ENCODE data around the gene ANKRD53.

The ANKRD53 gene

DNA sequence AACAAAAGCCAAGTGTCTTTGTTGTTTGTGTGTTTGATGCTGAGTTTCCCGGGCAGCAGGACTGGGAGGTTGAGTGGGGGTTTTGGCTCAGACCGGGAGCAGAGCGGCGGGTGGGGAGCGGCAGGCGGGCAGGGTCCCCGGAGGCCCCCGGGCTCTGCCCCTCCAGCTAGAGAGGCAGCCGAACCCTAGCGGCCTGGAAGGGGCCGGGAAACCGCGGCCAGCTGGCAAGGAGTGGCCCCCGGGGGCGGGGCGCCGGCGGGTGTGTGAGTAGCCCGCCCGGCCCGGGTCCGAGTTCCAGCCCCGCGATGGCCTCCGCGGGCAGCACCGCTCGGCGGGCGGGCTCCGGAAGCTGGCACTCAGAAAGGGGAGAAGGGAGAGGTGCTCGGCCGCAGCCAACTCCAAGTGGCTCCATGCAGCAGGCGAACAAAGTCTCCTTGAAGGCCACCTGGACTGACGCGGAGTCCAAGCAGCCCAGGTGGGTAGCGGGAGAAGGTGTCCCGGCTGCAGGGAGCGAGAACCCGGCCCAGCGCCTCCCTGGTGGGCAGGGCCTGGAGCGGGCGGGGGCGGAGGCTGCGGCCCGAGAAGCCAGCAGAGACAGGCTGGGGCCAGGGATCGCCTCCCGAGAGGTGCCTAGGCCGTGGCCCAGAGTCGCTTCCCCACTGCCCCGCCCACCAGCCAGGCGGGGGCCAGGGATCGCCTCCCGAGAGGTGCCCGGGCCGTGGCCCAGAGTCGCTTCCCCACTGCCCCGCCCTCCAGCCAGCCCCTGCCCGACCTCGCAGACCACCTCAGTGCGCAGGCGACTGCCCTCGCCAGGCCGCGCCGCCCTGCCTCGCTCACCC lies at the start of gene ANKRD53:
TSS of gene ANKRD53 (plus strand) at position 290 of the 839 bp plus-strand sequence. CDS start at position 306, 16 bp downstream.
- TF ChIP-seq CTCF (IDR thresholded peaks at IDR 0.05; ENCODE audit: extremely low read depth, missing control alignments): no peak
- peak; percentile 70 for DNase-seq (ENCODE audit: low spot score)

GRCh38 chr2:70930371-70931329 lies 47.8 kb upstream of the ANKRD53 start:
- no peak for TF ChIP-seq CTCF (IDR thresholded peaks at IDR 0.05; ENCODE audit: extremely low read depth, missing control alignments)
- no peak for DNase-seq (ENCODE audit: low spot score)

GRCh38 chr2:70931376-70932000 lies 46.9 kb upstream of the ANKRD53 start:
- DNase-seq (ENCODE audit: low spot score): no peak
- no peak for TF ChIP-seq CTCF (IDR thresholded peaks at IDR 0.05; ENCODE audit: extremely low read depth, missing control alignments)

DNA sequence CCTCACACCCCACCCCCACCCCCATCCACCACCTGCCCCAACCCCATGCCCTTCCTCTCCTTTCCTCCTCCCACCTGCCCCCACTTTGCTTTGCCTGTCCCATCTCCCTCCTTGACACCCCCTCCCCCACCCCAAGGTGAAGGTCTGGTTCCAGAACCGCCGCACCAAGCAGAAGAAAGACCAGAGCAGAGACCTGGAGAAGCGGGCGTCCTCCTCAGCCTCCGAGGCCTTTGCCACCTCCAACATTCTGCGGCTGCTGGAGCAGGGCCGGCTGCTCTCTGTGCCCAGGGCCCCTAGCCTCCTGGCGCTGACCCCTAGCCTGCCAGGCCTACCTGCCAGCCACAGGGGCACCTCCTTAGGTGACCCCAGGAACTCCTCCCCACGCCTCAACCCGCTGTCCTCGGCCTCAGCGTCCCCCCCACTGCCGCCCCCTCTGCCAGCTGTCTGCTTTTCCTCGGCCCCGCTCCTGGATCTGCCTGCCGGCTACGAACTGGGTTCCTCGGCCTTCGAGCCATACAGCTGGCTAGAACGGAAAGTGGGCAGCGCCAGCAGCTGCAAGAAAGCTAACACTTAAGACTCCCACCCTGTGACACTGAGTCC lies 45.7 kb upstream of the ANKRD53 start:
- TF ChIP-seq CTCF (IDR thresholded peaks at IDR 0.05; ENCODE audit: extremely low read depth, missing control alignments): no peak
- no peak for DNase-seq (ENCODE audit: low spot score)

DNA sequence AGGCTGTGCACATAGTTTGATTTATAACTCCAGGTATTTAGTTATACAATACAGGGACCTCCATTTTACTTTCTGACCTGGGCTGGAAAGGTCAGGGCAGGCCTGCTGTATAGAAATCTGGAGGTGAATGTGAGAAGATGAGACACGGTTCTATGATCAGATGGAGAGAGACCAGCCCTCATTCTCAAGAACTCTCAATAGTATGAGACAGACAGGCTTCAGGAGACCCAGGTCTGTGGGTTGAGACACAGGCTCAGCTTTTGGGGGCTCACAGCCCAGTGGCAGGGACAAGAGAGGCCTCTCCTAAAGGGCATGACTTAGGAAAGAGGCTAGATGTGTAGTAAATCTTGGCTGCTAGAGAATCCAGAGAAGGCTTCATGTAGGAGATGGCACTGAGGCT lies 43.4 kb upstream of the ANKRD53 start:
- no peak for TF ChIP-seq CTCF (IDR thresholded peaks at IDR 0.05; ENCODE audit: extremely low read depth, missing control alignments)

GRCh38 chr2:70935468-70936164 lies 42.8 kb upstream of the ANKRD53 start, which contains the start of gene ATP6V1B1:
Gene ATP6V1B1 (plus strand): TSS chr2:70935900. CDS start chr2:70935955, 55 bp downstream.
- no peak for TF ChIP-seq CTCF (IDR thresholded peaks at IDR 0.05; ENCODE audit: extremely low read depth, missing control alignments)
- no peak for DNase-seq (ENCODE audit: low spot score)

More for the DNA sequence above, 43.4 kb upstream of the ANKRD53 start:
- no peak for DNase-seq (ENCODE audit: low spot score)
